Putamen (tissue), 1 donor: Measurements from ENCODE around the gene GARS1.

Experiments used
- DNase-seq: peaks from one replicate; pipeline ENCODE4 v3.0.0-alpha.2; 2016; ENCODE audit warnings: low spot score

The GARS1 gene

GRCh38 chr7:30682212-30683083 is 87.8 kb downstream of the GARS1 start, which contains the start of gene CRHR2:
CRHR2 (minus strand) TSS chr7:30682456; CDS start chr7:30682280, 176 bp downstream.
- DNase-seq: no peak

GRCh38 chr7:30683306-30683705 is 88.6 kb downstream of the GARS1 start:
- DNase-seq: no peak
